GM21447 (cell line): Measurements from ENCODE around the gene DIPK1B.
"Not testable (repeated sequence)": the region's sequence is repeated elsewhere in the genome, so short reads cannot be mapped to it uniquely, and the experiment has no call there.

Experiments used
- ATAC-seq: cut with Tn5 transposase; IDR thresholded peaks from one replicate; pipeline ENCODE4 v1.9.1; 2021; ENCODE audit not compliant: unreplicated experiment

Gene DIPK1B

DNA sequence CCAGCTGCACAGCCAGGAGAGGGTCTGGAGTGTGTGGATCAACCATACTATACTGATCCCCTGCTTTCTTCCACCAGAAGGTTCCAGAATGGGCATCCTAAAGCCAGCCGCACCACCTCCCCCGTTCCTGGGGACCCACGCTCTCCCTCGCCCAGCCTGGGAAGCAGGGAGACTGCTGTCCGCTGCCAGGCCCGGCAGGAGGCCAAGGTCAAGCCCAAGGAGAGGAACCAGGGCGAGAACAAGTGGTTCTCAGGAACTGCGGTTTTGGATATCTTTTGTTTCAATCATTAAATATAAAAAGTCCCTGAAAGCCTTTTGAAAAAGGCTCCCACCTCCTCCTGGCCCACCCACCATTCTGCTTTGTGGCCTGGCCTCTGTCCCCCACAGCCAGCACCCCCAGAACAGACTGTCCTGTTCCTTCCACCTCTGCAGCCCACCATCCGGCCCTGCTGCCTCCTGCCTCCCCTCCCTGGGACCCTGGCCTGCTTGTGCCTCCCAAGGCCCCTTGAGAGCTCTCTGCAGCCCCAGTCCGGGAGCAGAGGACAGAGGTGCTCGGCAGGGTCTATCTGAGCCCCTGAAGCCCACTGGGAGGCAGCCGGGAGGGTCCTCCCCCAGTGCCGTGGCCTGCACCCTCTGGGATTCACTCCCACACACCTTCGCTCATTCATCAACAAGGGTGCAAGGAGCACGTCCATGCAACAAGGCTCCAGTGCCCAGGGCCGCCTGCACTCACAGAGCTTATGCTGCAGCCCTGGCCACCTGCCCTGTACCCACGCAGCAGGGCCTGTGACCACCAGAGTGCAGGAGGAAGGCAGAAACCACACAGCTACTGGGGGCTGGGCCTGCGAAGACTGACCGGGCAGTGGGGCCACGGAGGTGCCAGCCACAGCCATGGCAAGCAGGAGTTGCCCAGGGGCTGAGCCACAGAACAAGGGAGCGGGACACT lies 36.6 kb downstream of the DIPK1B start:
- no peak for ATAC-seq

DNA sequence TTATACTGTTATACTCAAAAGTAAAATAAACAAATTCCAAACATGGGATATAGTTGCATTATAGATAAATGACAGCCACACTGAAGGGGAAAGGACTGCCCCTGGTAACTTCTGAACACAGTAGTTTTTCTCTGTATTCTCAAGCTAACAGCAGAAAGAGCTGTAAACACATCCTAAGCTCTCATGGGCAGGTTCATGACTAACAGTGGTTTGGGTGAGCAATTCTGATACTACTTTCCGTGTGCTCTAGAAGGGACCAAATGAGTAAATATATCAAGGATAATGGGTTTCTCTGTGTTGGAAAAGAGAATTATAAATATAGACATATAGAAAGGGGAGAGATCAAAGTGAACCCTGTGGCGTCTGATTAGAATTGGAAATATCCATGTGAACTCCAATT lies 38.2 kb downstream of the DIPK1B start:
- no peak for ATAC-seq

GRCh38 chr9:136751244-136751643 lies 38.9 kb downstream of the DIPK1B start:
- no peak for ATAC-seq

- no peak for ATAC-seq
These were observed 39.4 kb downstream of the DIPK1B start for GRCh38 chr9:136751814-136752213.

DNA sequence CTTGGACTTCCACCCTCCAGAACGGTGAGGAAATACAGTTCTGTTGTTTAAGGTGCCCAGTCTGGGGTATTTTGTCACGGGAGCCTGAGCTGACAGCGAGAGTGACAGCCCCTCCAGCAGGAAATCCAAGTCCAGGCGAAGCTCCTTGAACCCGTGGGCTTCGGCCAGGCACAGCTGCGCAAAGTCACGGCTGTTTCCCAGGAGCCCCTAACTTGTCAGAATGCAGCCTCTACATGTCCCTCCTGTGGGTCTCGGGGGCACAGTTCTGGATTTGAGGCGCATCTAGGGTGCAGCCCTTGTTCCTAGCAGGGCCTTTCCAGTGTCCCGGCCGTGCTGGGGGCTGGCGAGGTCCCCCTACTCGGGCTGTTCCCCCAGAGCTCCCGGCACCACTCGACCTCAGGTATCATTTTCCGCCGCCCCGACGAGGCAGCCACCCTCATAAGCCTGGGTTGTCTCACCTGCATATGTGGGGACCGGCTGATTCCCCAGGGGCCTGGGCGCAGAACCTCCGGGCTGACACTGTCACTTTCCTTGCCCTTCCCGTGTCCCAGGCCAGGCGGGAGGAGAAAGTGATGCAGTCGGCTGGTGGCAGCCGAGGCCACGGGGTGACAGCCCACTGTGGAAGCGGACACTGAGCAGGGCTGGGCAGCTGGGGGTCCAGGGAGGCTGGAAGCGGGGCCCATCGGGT lies 41.1 kb downstream of the DIPK1B start:
- no peak for ATAC-seq

DNA sequence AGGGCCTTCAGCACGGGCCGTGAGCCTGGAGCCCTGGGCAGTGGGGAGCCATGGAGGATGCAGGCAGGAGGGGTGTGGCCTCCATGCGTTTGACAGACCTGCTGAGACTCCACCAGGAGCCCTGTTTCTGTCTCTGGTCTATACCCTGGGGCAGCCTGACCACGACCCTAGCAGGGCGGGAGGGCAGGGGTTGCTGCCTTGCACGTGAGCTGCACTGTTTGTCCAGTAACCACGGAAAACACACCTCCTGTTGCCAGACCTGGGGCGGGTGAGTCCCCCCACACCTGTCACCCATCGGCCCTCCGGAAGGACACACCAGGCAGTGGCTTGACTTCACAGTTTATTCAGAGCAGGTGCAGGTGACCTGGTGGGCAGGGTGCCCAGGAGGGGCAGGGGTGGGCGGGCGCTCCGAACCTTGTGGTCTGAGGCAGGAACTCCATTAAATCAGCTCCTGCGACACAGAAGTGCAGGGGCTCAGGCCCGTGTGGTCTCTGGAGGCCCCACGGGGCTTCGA lies 41.7 kb downstream of the DIPK1B start:
- ATAC-seq: no peak

DNA sequence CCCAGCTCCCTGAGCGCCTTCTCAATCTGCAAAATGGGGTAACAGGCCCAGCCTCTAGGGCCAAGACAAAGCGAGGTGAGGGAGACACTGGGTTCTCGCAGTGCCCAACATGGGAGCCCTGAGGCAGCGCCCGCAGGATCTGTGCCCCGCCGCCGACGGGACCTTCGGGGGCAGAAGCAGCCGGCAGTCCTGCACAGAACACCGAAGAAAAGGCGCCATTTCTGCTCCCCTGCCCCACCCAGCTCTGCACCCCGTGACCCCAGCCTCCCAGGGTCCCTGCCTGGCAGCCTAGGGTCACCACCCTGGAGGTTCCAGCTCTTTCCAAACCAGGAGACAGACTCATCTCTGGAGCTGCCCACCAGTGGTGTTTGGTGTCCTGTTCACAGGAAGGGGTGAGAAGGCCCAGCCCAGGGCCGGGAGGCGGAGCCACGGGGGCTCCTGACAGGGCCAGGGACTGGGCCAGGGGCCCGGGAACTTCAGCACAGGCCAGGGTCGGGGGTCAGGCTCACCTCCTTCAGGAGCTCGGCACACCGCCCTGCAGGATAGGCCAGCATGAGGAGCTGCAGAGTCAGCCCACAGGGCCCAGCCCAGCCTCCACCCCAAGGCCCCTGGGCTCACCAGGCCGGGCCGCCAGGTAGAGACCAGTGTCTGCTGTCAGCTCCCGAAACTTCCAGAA lies 42.4 kb downstream of the DIPK1B start:
- ATAC-seq: no peak

DNA sequence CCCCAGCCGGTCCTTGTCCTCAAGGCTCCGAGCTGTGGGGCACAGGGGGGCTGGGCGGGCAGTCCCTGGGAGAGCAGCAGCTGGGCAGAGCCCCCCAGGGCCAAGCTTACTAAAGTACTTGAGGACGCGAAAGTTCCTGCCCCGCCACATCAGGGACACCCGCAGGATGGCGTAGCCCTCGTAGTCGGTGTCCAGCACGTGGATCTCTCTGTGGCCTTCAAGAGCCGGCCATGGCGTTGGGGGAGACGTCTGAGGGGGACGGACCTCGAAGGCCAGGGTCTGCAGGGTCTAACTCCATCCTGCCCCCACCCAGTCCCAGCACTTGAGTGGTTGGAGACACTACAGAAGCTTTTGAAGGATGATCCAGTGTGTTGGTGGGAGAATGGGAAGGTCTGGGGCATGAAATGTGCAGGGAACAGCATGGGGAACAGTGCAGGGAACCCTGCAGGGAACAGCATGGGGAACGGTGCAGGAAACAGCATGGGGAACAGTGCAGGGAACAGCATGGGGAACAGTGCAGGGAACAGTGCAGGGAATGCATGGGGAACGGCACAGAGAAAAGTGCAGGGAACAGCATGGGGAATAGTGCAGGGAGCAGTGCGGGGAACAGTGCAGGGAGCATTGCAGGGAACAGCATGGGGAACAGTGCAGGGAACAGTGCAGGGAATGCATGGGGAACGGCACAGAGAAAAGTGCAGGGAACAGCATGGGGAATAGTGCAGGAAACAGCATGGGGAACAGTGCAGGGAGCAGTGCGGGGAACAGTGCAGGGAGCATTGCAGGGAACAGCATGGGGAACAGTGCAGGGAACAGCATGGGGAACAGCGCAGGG lies 43.1 kb downstream of the DIPK1B start:
- ATAC-seq: not testable (repeated sequence)

- no peak for ATAC-seq
These were observed 43.7 kb downstream of the DIPK1B start for GRCh38 chr9:136756134-136756438.

DNA sequence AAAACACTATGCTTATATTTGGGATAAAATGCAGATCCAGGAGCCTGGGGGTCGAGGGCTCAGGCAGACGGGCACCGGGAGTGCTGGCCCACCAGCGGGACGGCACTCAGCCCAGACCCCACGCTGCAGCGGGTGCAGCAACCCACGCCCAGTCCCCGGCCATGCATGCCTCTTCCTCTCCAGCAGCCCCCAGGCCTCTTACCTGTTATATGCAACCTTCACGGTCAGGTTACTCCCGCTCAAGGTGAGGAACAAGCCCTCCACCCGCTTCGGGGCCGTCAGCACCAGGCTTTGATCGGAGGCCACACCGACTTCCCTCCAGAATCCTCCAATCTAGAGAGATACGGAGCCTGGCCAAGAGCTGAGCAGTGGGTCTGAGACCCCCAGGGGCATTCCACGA lies 44.5 kb downstream of the DIPK1B start:
- ATAC-seq: no peak

DNA sequence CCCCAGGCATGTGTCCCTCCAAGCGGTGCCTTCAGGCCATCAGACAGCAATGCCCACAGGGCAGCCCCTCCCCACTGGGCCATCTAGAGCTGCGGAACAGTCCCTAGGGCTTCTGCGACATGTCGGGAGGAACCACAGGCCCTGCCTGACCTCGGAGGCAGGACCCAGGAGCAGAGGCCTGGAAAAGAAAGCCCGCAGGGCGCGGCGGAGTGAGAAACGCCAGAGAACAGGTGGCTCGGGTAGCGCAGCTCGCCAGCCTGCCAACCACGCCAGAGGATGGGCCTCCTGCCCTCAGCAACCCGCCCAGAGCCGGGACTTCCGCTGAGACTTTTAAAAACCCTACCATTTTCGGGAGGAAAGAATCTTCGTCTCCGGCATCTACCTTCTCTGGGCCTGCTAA lies 45.0 kb downstream of the DIPK1B start:
- ATAC-seq: no peak

- no peak for ATAC-seq
These were observed 45.4 kb downstream of the DIPK1B start for GRCh38 chr9:136757751-136758140.

- ATAC-seq: no peak
These were observed 46.6 kb downstream of the DIPK1B start for GRCh38 chr9:136759001-136759400.

DNA sequence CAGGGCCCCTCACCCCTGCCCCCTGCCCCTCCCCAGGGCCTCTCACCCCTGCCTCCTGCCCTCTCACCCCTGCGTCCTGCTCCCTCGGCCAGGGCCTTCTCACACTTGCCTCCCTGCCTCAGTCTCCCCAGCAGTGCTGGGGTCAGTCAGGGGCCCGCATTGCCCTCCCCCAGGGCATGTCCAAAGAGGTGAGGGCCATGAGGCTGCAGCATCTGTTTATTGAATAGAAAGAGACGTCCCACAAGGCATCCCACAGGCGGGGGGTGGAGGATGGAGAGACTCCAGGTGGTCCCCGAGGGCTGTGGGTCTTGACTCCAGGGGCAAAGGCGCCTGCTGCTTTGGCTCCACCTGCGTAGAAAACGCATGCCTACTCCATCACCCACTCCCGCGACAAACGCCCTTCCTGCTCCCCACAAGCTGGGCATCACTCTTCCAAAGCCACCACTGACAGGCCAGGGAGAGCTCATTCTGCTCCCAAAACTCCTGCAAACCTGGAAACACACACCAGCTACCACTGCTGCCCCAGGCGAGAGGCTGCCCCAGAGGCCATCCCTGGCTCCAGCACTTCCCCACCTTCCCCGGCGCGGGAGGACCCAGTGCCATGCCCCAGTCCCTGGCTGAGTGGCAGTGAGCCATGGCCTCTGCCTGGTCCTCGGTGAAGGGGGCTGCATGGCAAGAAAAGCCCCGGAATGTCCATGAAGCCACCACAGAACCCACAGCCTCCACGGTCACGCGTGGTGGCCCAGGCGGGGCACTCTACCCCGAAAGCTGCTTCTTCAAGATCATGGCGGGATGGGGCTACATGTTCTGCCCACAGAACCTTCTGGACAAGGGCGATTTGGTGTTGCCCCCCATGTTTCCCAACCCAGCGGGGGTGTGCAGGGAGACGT lies 47.3 kb downstream of the DIPK1B start:
- no peak for ATAC-seq

GRCh38 chr9:136760424-136760823 lies 48.1 kb downstream of the DIPK1B start:
- ATAC-seq: no peak

DNA sequence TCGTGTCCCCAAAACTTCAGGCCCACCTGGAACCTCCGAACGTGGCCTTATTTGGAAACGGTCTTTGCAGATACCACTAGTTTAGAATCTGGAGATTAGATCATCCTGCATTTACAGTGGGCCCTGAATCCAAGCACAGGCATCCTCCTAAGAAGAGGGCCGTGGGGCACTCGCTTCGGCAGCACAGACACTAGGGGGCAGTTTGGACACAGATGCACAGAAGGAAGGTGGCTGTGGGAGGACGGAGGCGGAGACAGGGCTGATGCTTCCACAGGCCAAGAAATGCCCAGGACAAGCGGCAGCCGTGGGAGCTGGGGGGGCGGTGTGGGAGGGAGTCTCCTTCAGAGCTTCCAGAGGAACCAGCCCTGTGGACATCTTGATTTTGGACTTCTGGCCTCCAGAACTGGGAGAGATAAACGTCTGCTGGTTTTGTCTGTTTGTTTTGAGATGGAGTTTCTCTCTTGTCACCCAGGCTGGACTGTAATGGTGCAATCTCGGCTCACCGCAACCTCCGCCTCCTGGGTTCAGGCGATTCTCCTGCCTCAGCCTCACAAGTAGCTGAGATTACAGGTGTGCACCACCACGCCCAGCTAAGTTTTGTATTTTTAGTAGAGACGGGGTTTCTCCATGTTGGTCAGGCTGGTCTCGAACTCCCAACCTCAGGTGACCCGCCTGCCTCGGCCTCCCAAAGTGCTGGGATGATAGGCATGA lies 48.6 kb downstream of the DIPK1B start:
- ATAC-seq: not testable (repeated sequence)

GRCh38 chr9:136761545-136761981 lies 49.2 kb downstream of the DIPK1B start:
- no peak for ATAC-seq

- ATAC-seq: no peak
These were observed 49.9 kb downstream of the DIPK1B start for GRCh38 chr9:136762221-136762691.
